Esophagus muscularis mucosa (tissue), 4 donors: Measurements from ENCODE around the gene TECTB. TPM values are rescaled to one million over a fixed set of nuclear protein-coding genes. Genes with fewer than 3 reads are reported as not detected.

ENCODE experiments used
- DNase-seq: peaks from one replicate; pipeline ENCODE4 v3.0.0-alpha.2; 2017; ENCODE audit errors: extremely low spot score
- H3K27ac ChIP-seq, 4 donors: fragments of 200-600 bp; sonication (generic); replicated peaks in 1 of 4; 1 replicate in 3 of 4; 2 replicates in 1 of 4; pipeline ENCODE4 v1.5.1; 2016 to 2019; ENCODE audit warnings: mild to moderate bottlenecking in 1 of 4
- H3K27me3 ChIP-seq, 4 donors: fragments of 200-600 bp; sonication (generic); one replicate each; pipeline versions ENCODE4 v1.5.1 to v1.6.0; 2016 to 2019
- H3K36me3 ChIP-seq, 4 donors: fragments of 200-600 bp; sonication (generic); one replicate each; pipeline ENCODE4 v1.5.1; 2016 to 2019
- H3K4me1 ChIP-seq, 4 donors: fragments of 200-600 bp; sonication (generic); one replicate each; pipeline ENCODE4 v1.5.1; 2016 to 2019
- H3K4me3 ChIP-seq, 4 donors: fragments of 200-600 bp; sonication (generic); 1 replicate in 2 of 4; 2 replicates in 2 of 4; pipeline ENCODE4 v1.5.1; 2016 to 2019; ENCODE audit warnings: mild to moderate bottlenecking in 4 of 4, moderate library complexity in 1 of 4
- H3K9me3 ChIP-seq, 4 donors: fragments of 200-600 bp; sonication (generic); 1 replicate in 3 of 4; 2 replicates in 1 of 4; pipeline ENCODE4 v1.5.1; 2016 to 2019
- EP300 ChIP-seq: sonication (generic); formaldehyde crosslinking; IDR thresholded peaks from one replicate; pipeline ENCODE4 v1.6.1; 2017; ENCODE audit warnings: antibody characterized with exemption
- POLR2A ChIP-seq: fragments of 450-650 bp; IDR thresholded peaks from one replicate; pipeline ENCODE4 v1.6.1; 2017; ENCODE audit warnings: antibody characterized with exemption, moderate library complexity, mild to moderate bottlenecking, low read depth
- POLR2AphosphoS5 ChIP-seq, 2 donors: sonication (generic); formaldehyde crosslinking; IDR thresholded peaks; one replicate each; pipeline ENCODE4 v1.6.1; 2017; ENCODE audit warnings: antibody characterized with exemption in 2 of 2
- WGBS: methylation state at CpG from one replicate; pipeline ENCODE4 v1.1.5; 2018; 5-methylcytosine and 5-hydroxymethylcytosine counted together
- intact Hi-C: fragments of 100-400 bp; cut with DNase I; formaldehyde crosslinking; loops from one replicate; pipeline ENCODE4 v1.15.1; 2023
- total RNA-seq, 4 donors: library from RNA; depleted of rRNA; stranded (reverse); fragments of >200 nt; gene quantifications; one replicate each; pipeline versions ENCODE4 v1.1.0 to v1.2.1, GENCODE V29; 2016
- TF ChIP-seq, protein P1 (sequence below), 3 experiments: fragments of 200-600 bp in 2 of 3; fragments of 450-650 bp in 1 of 3; sonication (generic) in 2 of 3; IDR thresholded peaks; one replicate each; pipeline ENCODE4 v1.5.1; 2017 to 2019; ENCODE audit warnings: antibody characterized with exemption in 3 of 3, mild to moderate bottlenecking in 2 of 3, moderate library complexity in 1 of 3

TECTB gene
- total RNA-seq, 4 donors from 2014 or later, result 0.06 TPM; not detected in 3

DNA sequence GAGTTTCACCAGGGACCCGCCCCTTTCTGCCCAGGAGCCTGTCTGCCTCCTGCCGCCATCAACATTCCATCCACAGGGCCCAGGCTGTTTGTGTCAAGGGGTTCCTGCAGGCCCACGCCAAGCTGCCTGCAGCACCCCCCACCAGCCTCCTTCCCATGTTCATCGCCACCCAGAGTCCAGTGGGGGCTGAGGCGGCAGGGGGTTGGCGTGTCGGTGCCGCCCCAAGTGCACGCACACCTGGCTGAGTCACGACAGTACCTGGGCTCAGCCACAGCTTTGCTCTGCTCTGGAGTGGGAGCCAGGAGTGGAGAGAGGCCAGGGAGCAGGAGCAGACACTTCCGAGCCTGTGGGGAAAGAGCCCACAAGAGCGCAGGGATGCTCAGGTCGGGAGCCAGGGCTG, 42.8 kb upstream of the TECTB start:
- peaks cover 0 to 25% (median 12%) of the 10 kb centered on the region in 4 donors for H3K9me3 ChIP-seq
- intact Hi-C loops, result no loop called here
- no peaks in the 10 kb centered on the region for H3K36me3 ChIP-seq
- no peak overlapping the region for H3K4me3 ChIP-seq
- H3K27me3 ChIP-seq, result no peaks in the 10 kb centered on the region
- no CpG with 5 or more reads among the region's 13 CpGs for WGBS
- TF ChIP-seq POLR2AphosphoS5 (IDR thresholded peaks at IDR 0.05) (no peak), POLR2A (no peak), EP300 (no peak)
- TF ChIP-seq, protein P1, sequence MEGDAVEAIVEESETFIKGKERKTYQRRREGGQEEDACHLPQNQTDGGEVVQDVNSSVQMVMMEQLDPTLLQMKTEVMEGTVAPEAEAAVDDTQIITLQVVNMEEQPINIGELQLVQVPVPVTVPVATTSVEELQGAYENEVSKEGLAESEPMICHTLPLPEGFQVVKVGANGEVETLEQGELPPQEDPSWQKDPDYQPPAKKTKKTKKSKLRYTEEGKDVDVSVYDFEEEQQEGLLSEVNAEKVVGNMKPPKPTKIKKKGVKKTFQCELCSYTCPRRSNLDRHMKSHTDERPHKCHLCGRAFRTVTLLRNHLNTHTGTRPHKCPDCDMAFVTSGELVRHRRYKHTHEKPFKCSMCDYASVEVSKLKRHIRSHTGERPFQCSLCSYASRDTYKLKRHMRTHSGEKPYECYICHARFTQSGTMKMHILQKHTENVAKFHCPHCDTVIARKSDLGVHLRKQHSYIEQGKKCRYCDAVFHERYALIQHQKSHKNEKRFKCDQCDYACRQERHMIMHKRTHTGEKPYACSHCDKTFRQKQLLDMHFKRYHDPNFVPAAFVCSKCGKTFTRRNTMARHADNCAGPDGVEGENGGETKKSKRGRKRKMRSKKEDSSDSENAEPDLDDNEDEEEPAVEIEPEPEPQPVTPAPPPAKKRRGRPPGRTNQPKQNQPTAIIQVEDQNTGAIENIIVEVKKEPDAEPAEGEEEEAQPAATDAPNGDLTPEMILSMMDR (IDR thresholded peaks at IDR 0.05), result no peak
- no peaks in the 10 kb centered on the region for H3K4me1 ChIP-seq
- no peak overlapping the region for H3K27ac ChIP-seq
- peak; percentile 70 for DNase-seq

- Histone ChIP-seq H3K27ac (no peak overlapping the region), H3K4me1 (no peaks in the 10 kb centered on the region), H3K4me3 (no peak overlapping the region), H3K36me3 (no peaks in the 10 kb centered on the region), H3K9me3 (peaks cover 0 to 25% (median 12%) of the 10 kb centered on the region in 4 donors), H3K27me3 (no peaks in the 10 kb centered on the region)
- peak; percentile 90 for DNase-seq
- WGBS, result 47% methylated on average over 2 of the region's 2 CpGs
- intact Hi-C loops, result no loop called here
- TF ChIP-seq, protein P1 (IDR thresholded peaks at IDR 0.05), result no peak
- TF ChIP-seq POLR2A (no peak), EP300 (no peak), POLR2AphosphoS5 (IDR thresholded peaks at IDR 0.05) (no peak)
These were observed 41.4 kb upstream of the TECTB start for GRCh38 chr10:112241651-112242341.

DNA sequence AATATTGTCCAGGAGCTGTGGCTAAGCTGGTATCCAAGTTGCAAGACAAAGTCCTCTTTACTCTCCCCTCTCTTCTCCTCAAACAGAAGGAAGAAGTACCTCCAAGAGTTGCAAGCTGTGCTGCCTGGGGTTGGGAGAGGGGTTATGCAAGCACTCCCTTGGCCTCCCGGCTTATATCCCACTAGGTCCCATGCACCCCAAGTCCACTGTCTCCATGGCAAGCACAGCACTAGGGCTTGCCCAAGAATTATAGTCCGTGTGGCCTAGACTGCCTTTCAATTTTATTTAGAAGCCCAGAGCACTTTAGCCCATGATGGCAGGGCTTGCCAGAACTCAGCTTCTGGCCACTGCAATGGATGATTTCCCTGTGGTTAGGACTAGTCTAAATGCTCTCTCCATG, 40.4 kb upstream of the TECTB start:
- H3K4me3 ChIP-seq, result no peak overlapping the region
- DNase-seq, result peak; percentile 70
- WGBS, result 100% methylated on average over 2 of the region's 2 CpGs
- H3K4me1 ChIP-seq, result no peaks in the 10 kb centered on the region
- H3K9me3 ChIP-seq, result peaks cover 0 to 22% (median 9%) of the 10 kb centered on the region in 4 donors
- no peak for TF ChIP-seq EP300
- TF ChIP-seq, protein P1 (IDR thresholded peaks at IDR 0.05), result no peak
- TF ChIP-seq POLR2A, result no peak
- no peaks in the 10 kb centered on the region for H3K27me3 ChIP-seq
- H3K36me3 ChIP-seq, result no peaks in the 10 kb centered on the region
- intact Hi-C loops, result no loop called here
- H3K27ac ChIP-seq, result no peak overlapping the region

GRCh38 chr10:112243713-112244112, 39.5 kb upstream of the TECTB start:
- intact Hi-C loops, result no loop called here

More at GRCh38 chr10:112243713-112244112, 39.5 kb upstream of the TECTB start:
- H3K4me1 ChIP-seq, result no peaks in the 10 kb centered on the region
- TF ChIP-seq POLR2A, result no peak
- TF ChIP-seq, protein P1 (IDR thresholded peaks at IDR 0.05), result no peak
- no peak for TF ChIP-seq EP300
- TF ChIP-seq POLR2AphosphoS5 (IDR thresholded peaks at IDR 0.05), result no peak
- H3K27ac ChIP-seq, result no peak overlapping the region
- H3K36me3 ChIP-seq, result no peaks in the 10 kb centered on the region
- H3K27me3 ChIP-seq, result no peaks in the 10 kb centered on the region
- DNase-seq, result peak; percentile 29
- H3K9me3 ChIP-seq, result peaks cover 0 to 20% (median 6%) of the 10 kb centered on the region in 4 donors
- 82% methylated on average over 6 of the region's 6 CpGs for WGBS
- no peak overlapping the region for H3K4me3 ChIP-seq
